ENCODE results near the gene LTBP4.

LTBP4 gene

DNA sequence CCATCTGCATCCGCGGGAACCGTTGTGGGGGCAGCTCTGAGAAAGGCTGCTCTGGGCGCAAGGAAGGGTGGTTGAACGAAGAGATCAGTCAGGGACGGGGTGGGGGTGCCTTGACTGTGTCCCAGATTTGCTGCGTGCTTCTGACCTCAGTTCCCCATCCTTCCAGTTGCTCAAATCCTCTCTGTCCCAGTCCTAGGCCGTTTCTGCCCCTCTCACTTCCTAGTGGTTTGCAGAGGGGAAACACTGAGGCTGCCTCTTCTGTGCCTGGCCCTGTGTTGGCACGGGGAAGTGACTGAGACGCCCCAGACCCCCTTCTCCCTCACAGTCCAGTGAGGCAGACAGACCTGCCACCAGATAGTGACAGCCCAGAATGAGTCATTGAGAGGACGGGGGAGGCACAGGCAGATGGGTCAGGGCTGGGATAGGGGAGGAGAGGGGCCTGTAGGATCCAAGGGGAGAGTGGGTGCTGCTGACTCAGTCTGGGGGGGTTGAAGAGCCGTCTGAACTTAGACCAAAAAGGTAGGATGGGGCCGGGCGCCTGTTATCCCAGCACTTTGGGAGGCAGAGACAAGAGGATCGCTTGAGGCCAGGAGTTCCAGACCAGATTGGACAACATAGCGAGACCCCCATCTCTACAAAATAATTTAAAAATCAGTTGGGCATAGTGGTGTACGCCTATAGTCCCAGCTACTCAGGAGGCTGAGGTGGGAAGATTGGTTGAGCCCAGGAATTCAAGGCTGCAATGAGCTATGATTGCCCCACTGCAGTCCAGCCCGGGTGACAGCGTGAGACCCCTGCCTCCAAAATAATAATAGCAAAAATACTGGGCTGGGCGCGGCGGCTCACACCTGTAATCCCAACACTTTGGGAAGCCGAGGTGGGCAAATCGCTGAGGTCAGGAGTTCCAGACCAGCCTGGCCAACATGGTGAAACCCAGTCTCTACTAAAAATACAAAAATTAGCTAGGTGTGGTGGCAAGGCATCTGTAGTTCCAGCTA lies 62.8 kb downstream of the LTBP4 start:
- Histone ChIP-seq H3K27me3 (ENCODE audit: control insufficient read depth in 1 of 2, insufficient read depth in 2 of 2, low read length in 2 of 2) (no peaks in the 10 kb centered on the region), H3K4me3 (ENCODE audit: low read depth in 1 of 2, low read length in 2 of 2) (peak overlapping the region; percentile 34 to 71), H3K36me3 (ENCODE audit: insufficient read depth, low read length) (peaks cover 10% of the 10 kb centered on the region), H3K9me3 (ENCODE audit: low read length) (no peaks in the 10 kb centered on the region), H3K4me1 (ENCODE audit: insufficient read depth, low read length) (peaks cover 8% of the 10 kb centered on the region), H3K27ac (ENCODE audit: low read depth, low read length) (peak overlapping the region; percentile 80), H3K9ac (ENCODE audit: low read length) (no peak overlapping the region)

DNA sequence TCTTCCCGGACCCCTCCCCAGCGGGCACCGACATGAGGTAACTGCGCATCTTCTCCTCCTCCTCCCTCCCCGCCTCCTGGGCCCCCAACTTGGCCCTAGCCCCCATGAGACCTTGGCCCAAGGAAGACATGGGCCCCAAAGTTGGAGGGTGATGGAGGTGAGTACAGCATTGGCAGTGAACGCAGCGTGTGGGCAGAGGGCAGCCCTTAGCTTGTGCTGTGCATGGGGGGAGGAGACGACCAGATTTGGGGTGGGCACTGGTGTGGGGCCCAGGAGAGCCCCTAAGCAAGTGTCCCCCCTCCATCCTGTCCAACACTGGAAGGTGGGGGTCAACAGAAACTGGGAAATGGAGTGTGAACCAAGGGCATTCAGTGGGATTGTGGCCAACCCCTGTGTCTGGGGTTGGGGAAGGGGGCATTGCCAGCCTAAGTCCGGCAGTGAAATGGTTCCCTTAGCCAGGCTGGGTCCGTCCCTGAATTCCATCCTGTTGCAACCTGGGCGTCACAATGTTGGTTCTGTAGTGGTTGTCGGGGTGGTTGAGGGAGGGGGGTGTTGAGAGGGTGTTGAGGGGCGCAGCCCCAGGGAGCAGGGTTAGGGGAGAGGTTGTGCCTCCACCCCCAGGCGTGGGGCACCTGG lies 65.8 kb downstream of the LTBP4 start:
- Histone ChIP-seq H3K9me3 (ENCODE audit: low read length) (no peaks in the 10 kb centered on the region), H3K27me3 (ENCODE audit: control insufficient read depth in 1 of 2, insufficient read depth in 2 of 2, low read length in 2 of 2) (no peaks in the 10 kb centered on the region), H3K36me3 (ENCODE audit: insufficient read depth, low read length) (peaks cover 37% of the 10 kb centered on the region), H3K9ac (ENCODE audit: low read length) (no peak overlapping the region), H3K4me1 (ENCODE audit: insufficient read depth, low read length) (peaks cover 8% of the 10 kb centered on the region), H3K4me3 (ENCODE audit: low read depth in 1 of 2, low read length in 2 of 2) (no peak overlapping the region), H3K27ac (ENCODE audit: low read depth, low read length) (no peak overlapping the region)

DNA sequence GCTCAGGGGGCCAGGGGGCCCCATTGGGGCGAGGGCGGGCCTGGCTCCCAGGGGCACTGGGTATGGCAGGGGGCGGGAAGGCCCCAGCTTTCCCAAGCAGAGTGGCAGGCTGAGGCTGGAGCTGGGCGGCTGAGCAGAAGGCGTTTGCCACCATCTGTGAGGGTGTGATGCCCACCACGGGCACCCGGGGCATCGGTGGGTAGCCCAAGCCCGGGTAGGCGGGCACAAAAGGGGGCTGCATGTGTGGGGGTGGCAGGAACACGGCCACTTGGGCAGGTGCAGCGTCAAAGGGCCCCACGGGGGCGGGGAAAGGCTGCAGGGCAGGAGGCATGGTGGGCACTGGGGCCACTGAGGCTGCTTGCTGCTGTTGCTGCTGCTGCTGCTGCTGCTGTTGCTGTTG lies 66.4 kb downstream of the LTBP4 start:
- Histone ChIP-seq H3K4me1 (ENCODE audit: insufficient read depth, low read length) (peaks cover 8% of the 10 kb centered on the region), H3K9me3 (ENCODE audit: low read length) (no peaks in the 10 kb centered on the region), H3K27ac (ENCODE audit: low read depth, low read length) (no peak overlapping the region), H3K4me3 (ENCODE audit: low read depth in 1 of 2, low read length in 2 of 2) (no peak overlapping the region), H3K36me3 (ENCODE audit: insufficient read depth, low read length) (peaks cover 44% of the 10 kb centered on the region), H3K27me3 (ENCODE audit: control insufficient read depth in 1 of 2, insufficient read depth in 2 of 2, low read length in 2 of 2) (no peaks in the 10 kb centered on the region), H3K9ac (ENCODE audit: low read length) (no peak overlapping the region)

DNA sequence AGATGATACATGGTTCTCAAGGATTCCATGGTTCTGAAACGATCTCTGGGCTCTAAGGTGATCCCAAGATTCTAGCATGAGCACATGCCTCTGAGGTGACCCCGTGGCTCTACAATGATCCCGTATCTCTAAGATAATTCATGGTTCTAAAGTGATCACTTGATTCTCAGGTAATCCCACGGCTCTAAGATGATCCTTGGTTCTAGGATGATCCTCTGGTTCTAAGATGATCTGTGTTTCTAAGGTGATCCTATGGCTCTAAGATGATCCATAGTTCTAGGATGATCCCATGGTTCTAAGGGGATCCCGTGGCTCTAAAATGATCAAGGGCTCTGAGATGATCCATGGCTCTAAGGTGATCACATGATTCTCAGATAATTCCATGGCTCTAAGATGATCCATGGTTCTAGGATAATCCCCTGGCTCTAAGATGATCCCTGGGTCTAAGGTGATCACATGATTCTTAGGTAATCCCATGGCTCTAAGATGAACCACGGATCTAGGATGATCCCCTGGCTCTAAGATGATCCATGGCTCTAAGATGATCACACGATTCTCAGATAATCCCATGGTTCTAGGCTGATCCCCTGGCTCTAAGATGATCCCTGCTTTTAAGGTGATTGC lies 67.9 kb downstream of the LTBP4 start:
- Histone ChIP-seq H3K9ac (ENCODE audit: low read length) (no peak overlapping the region), H3K4me3 (ENCODE audit: low read depth in 1 of 2, low read length in 2 of 2) (no peak overlapping the region), H3K27ac (ENCODE audit: low read depth, low read length) (no peak overlapping the region), H3K4me1 (ENCODE audit: insufficient read depth, low read length) (peaks cover under 1% of the 10 kb centered on the region), H3K36me3 (ENCODE audit: insufficient read depth, low read length) (peaks cover 59% of the 10 kb centered on the region), H3K27me3 (ENCODE audit: control insufficient read depth in 1 of 2, insufficient read depth in 2 of 2, low read length in 2 of 2) (no peaks in the 10 kb centered on the region), H3K9me3 (ENCODE audit: low read length) (no peaks in the 10 kb centered on the region)

DNA sequence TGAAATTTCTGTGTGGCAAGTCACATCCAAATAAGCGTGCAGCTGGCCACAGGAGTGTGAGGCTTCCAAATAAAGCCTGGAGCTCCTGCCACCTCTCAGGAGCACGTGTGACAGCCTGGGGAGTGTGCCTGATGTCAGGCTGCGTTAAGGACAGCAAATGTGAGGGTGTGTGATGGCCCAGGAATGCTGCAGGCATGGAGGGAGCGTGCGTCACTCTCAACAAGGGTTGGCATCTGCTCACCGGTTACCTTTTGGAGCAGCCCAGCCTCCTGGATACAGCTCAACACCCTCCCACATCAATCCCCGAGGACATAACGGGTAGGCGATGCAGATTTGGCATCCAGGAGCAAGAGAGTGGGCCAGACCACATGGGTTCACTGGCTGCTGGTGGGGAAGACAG lies 70.2 kb downstream of the LTBP4 start:
- H3K9me3 ChIP-seq (ENCODE audit: low read length) = no peaks in the 10 kb centered on the region
- no peaks in the 10 kb centered on the region for H3K27me3 ChIP-seq (ENCODE audit: control insufficient read depth in 1 of 2, insufficient read depth in 2 of 2, low read length in 2 of 2)
- H3K4me1 ChIP-seq (ENCODE audit: insufficient read depth, low read length) = no peaks in the 10 kb centered on the region
- H3K9ac ChIP-seq (ENCODE audit: low read length) = no peak overlapping the region
- no peak overlapping the region for H3K27ac ChIP-seq (ENCODE audit: low read depth, low read length)
- no peak overlapping the region for H3K4me3 ChIP-seq (ENCODE audit: low read depth in 1 of 2, low read length in 2 of 2)
- H3K36me3 ChIP-seq (ENCODE audit: insufficient read depth, low read length) = peaks cover 74% of the 10 kb centered on the region

DNA sequence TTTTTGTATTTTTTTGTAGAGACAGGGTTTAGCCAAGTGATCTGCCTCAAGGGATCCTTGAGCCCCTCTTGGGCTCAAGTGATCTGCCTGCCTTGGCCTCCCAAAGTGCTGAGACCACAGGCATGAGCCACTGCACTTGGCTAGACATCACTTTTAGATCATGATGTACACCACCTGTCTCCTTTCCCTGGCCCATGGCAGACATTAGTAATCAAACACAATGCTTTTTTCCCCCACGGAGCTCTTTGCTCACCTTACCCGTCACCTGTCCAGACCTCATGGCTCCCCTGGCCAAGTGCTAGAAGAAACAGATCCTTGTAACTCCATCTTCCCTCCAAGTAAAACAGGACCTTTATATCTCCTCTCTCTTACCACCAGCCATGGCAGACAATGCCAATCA lies 70.9 kb downstream of the LTBP4 start:
- H3K27me3 ChIP-seq (ENCODE audit: control insufficient read depth in 1 of 2, insufficient read depth in 2 of 2, low read length in 2 of 2) = no peaks in the 10 kb centered on the region
- H3K27ac ChIP-seq (ENCODE audit: low read depth, low read length) = no peak overlapping the region
- no peak overlapping the region for H3K4me3 ChIP-seq (ENCODE audit: low read depth in 1 of 2, low read length in 2 of 2)
- H3K9ac ChIP-seq (ENCODE audit: low read length) = no peak overlapping the region
- H3K9me3 ChIP-seq (ENCODE audit: low read length) = no peaks in the 10 kb centered on the region
- no peaks in the 10 kb centered on the region for H3K4me1 ChIP-seq (ENCODE audit: insufficient read depth, low read length)
- H3K36me3 ChIP-seq (ENCODE audit: insufficient read depth, low read length) = peaks cover 78% of the 10 kb centered on the region

DNA sequence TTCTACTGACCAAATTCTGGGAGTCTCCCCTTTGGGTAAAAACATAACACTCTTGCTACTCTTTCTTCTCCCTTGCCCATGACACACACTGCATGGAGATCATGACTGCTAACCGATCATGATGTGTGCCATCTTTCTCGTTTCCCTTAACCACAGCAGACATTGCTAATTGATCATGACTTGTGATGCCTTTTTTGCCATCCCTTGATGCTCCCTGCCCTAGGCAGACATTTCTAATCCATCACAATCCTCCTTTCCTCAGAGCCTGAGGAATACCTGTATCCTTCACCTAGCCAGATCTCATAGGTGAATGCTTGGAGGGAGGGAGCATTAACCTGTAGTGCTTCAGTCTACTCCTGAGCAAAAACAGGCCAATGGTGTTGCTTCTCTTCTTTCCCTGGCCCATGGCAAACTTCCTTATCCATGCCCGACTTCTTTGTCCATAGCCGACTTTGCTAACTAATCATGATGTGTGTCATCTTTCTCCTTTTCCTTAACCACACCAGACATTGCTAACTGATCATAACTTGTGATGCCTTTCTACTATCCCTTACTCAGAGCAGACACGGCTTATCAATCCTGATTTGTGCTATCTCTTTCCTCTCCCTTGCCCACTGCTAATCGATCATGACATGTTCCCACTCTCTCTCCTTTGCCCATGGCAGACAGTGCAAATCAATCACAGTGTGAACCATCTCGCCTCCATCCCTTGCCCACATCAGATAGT lies 71.6 kb downstream of the LTBP4 start:
- no peaks in the 10 kb centered on the region for H3K27me3 ChIP-seq (ENCODE audit: control insufficient read depth in 1 of 2, insufficient read depth in 2 of 2, low read length in 2 of 2)
- no peaks in the 10 kb centered on the region for H3K4me1 ChIP-seq (ENCODE audit: insufficient read depth, low read length)
- H3K36me3 ChIP-seq (ENCODE audit: insufficient read depth, low read length) = peaks cover 85% of the 10 kb centered on the region
- H3K9me3 ChIP-seq (ENCODE audit: low read length) = no peaks in the 10 kb centered on the region
- no peak overlapping the region for H3K9ac ChIP-seq (ENCODE audit: low read length)
- no peak overlapping the region for H3K27ac ChIP-seq (ENCODE audit: low read depth, low read length)
- no peak overlapping the region for H3K4me3 ChIP-seq (ENCODE audit: low read depth in 1 of 2, low read length in 2 of 2)

DNA sequence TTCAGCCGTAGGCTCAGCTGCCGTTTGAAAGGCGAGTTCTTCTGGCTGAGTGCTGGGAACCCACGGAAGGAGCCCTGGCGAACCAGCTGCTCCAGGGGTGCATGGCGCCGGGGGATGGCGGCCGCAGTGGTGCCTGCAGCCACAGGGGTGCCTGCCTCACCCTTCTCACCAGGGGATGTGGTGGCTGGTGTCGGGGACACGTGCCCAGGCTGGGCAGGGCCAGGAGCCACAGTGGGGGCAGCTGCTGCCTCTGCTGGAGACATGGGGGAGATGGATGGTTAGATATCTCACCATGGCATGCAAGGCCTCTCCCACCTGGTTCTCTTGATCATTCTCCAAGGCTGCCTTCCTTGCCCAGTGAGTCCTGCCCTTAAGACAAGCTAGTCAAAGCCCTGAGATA lies 72.2 kb downstream of the LTBP4 start:
- H3K4me3 ChIP-seq (ENCODE audit: low read depth in 1 of 2, low read length in 2 of 2) = no peak overlapping the region
- no peaks in the 10 kb centered on the region for H3K27me3 ChIP-seq (ENCODE audit: control insufficient read depth in 1 of 2, insufficient read depth in 2 of 2, low read length in 2 of 2)
- no peaks in the 10 kb centered on the region for H3K9me3 ChIP-seq (ENCODE audit: low read length)
- no peak overlapping the region for H3K9ac ChIP-seq (ENCODE audit: low read length)
- H3K36me3 ChIP-seq (ENCODE audit: insufficient read depth, low read length) = peaks cover 88% of the 10 kb centered on the region
- no peaks in the 10 kb centered on the region for H3K4me1 ChIP-seq (ENCODE audit: insufficient read depth, low read length)
- no peak overlapping the region for H3K27ac ChIP-seq (ENCODE audit: low read depth, low read length)

DNA sequence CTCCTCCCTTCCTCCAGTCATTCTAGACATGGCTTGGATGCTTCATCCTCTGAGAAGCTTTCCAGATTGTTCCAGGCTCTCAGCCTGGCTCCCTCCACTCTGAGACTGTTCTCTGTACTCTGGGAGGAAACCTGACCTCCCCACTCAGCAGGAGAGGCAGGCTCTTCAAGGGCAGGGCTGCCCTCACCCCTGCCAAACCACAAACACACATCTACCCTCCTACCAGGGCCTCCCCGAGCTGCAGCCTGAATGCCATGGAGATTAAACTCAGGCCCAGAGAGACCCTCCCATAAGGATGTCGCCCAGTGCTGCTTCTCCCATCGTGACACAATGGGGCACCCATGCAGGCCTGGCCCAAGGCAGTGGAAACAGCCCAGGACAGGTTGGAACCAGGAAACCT lies 73.1 kb downstream of the LTBP4 start:
- no peaks in the 10 kb centered on the region for H3K27me3 ChIP-seq (ENCODE audit: control insufficient read depth in 1 of 2, insufficient read depth in 2 of 2, low read length in 2 of 2)
- H3K4me3 ChIP-seq (ENCODE audit: low read depth in 1 of 2, low read length in 2 of 2) = no peak overlapping the region
- H3K9me3 ChIP-seq (ENCODE audit: low read length) = no peaks in the 10 kb centered on the region
- no peak overlapping the region for H3K27ac ChIP-seq (ENCODE audit: low read depth, low read length)
- no peak overlapping the region for H3K9ac ChIP-seq (ENCODE audit: low read length)
- no peaks in the 10 kb centered on the region for H3K4me1 ChIP-seq (ENCODE audit: insufficient read depth, low read length)
- peaks cover 83% of the 10 kb centered on the region for H3K36me3 ChIP-seq (ENCODE audit: insufficient read depth, low read length)

DNA sequence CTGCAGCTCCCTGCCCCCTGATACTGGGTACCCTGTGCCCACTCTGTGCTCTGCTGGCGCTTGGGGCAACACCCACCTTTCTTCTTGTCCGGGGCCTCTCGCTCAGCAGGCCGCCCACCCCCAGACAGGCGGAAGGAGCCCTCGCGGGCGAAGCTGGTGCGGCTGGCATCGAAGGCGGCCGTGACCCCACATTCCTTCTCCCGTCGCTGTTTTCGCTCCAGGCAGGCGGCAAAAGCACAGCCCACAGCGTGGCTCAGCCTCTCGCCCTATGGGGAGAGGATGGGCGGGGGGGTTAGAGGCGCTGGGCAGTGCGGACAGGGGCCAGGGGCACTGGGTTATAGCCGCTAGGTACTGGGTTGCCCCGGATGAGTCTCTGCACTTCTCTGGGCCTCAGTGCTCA lies 76.0 kb downstream of the LTBP4 start:
- Histone ChIP-seq H3K9me3 (ENCODE audit: low read length) (no peaks in the 10 kb centered on the region), H3K27ac (ENCODE audit: low read depth, low read length) (no peak overlapping the region), H3K9ac (ENCODE audit: low read length) (no peak overlapping the region), H3K27me3 (ENCODE audit: control insufficient read depth in 1 of 2, insufficient read depth in 2 of 2, low read length in 2 of 2) (no peaks in the 10 kb centered on the region), H3K36me3 (ENCODE audit: insufficient read depth, low read length) (peaks cover 72% of the 10 kb centered on the region), H3K4me1 (ENCODE audit: insufficient read depth, low read length) (no peaks in the 10 kb centered on the region), H3K4me3 (ENCODE audit: low read depth in 1 of 2, low read length in 2 of 2) (no peak overlapping the region)

Data from muscle layer of colon (tissue), 2 donors.